Mesendoderm (in vitro differentiated cells): ENCODE measurements around the gene UPF2.
"Not testable (repeated sequence)": the region's sequence is repeated elsewhere in the genome, so short reads cannot be mapped to it uniquely, and the experiment has no call there.

Experiments used
- DNase-seq: peaks from one replicate; pipeline ENCODE4 v3.0.0; 2013
- H2AK5ac ChIP-seq: 2 replicates; pipeline ENCODE4 v1.6.1; 2013; ENCODE audit warnings: low read length, inconsistent platforms
- H2BK120ac ChIP-seq: 2 replicates; pipeline ENCODE4 v1.6.1; 2013; ENCODE audit warnings: low read depth, mild to moderate bottlenecking, low read length, moderate library complexity, mixed read lengths
- H2BK15ac ChIP-seq: replicated peaks from 2 replicates; pipeline ENCODE4 v1.6.1; 2013; ENCODE audit warnings: low read depth, mild to moderate bottlenecking, moderate library complexity
- H2BK5ac ChIP-seq: 2 replicates; pipeline ENCODE4 v1.6.1; 2013; ENCODE audit warnings: low read length, inconsistent platforms
- H3K18ac ChIP-seq: 2 replicates; pipeline ENCODE4 v1.6.1; 2013; ENCODE audit warnings: mild to moderate bottlenecking, low read length, mixed read lengths
- H3K23ac ChIP-seq: one replicate; pipeline ENCODE4 v1.6.1; 2013; ENCODE audit warnings: low read length
- H3K27ac ChIP-seq: 2 replicates; pipeline ENCODE4 v1.5.1; 2013; ENCODE audit warnings: low read depth, mild to moderate bottlenecking, inconsistent platforms, low read length, moderate library complexity
- H3K27me3 ChIP-seq: 2 replicates; pipeline ENCODE4 v1.6.1; 2013; ENCODE audit warnings: low read length, control low read depth, mild to moderate bottlenecking, inconsistent platforms; ENCODE audit not compliant: insufficient read depth, poor library complexity
- H3K36me3 ChIP-seq: 2 replicates; pipeline ENCODE4 v1.6.1; 2013; ENCODE audit warnings: low read length, inconsistent platforms; ENCODE audit not compliant: control insufficient read depth, insufficient read depth
- H3K4ac ChIP-seq: one replicate; pipeline ENCODE4 v1.6.1; 2013; ENCODE audit warnings: low read depth, mild to moderate bottlenecking, low read length, moderate library complexity
- H3K4me1 ChIP-seq: 2 replicates; pipeline ENCODE4 v1.6.1; 2013; ENCODE audit warnings: low read depth, low read length, inconsistent platforms; ENCODE audit not compliant: control insufficient read depth
- H3K4me2 ChIP-seq: 2 replicates; pipeline ENCODE4 v1.6.1; 2013; ENCODE audit warnings: low read length
- H3K4me3 ChIP-seq: 2 replicates; pipeline ENCODE4 v1.5.1; 2013; ENCODE audit warnings: mild to moderate bottlenecking, low read length
- H3K56ac ChIP-seq: one replicate; pipeline ENCODE4 v1.6.1; 2013; ENCODE audit warnings: low read length
- H3K79me1 ChIP-seq: 2 replicates; pipeline ENCODE4 v1.6.1; 2013; ENCODE audit warnings: low read length, inconsistent platforms
- H3K79me2 ChIP-seq: 2 replicates; pipeline ENCODE4 v1.6.1; 2013; ENCODE audit warnings: mild to moderate bottlenecking, low read length; ENCODE audit not compliant: control insufficient read depth, insufficient read depth
- H3K9ac ChIP-seq: 2 replicates; pipeline ENCODE4 v1.6.1; 2013; ENCODE audit warnings: low read length, inconsistent platforms
- H4K5ac ChIP-seq: one replicate; pipeline ENCODE4 v1.6.1; 2013; ENCODE audit warnings: low read length
- H4K8ac ChIP-seq: one replicate; pipeline ENCODE4 v1.6.1; 2013; ENCODE audit warnings: low read depth, mild to moderate bottlenecking, control low read depth, low read length, moderate library complexity
- WGBS: extraction: QIAGEN DNeasy Blood & Tissue Kit; methylation state at CpG from one replicate; pipeline ENCODE4 v1.1.7; 2013; ENCODE audit warnings: low lambda C conversion rate, missing lambda C conversion rate; ENCODE audit not compliant: insufficient coverage; ENCODE audit errors: extremely low coverage; 5-methylcytosine and 5-hydroxymethylcytosine counted together

Gene UPF2

GRCh38 chr10:11975795-11976194 lies 66.8 kb downstream of the UPF2 start:
- WGBS: no CpG with 5 or more reads among the region's 5 CpGs
- no peak overlapping the region for H2AK5ac ChIP-seq
- H3K4me3 ChIP-seq: no peak overlapping the region
- no peaks in the 10 kb centered on the region for H3K27me3 ChIP-seq
- H4K8ac ChIP-seq: no peak overlapping the region
- no peak overlapping the region for H3K23ac ChIP-seq
- H3K56ac ChIP-seq: no peak overlapping the region
- H3K36me3 ChIP-seq: no peaks in the 10 kb centered on the region
- no peak overlapping the region for H2BK5ac ChIP-seq
- no peak overlapping the region for H3K27ac ChIP-seq
- no peaks in the 10 kb centered on the region for H3K79me2 ChIP-seq
- H3K4me2 ChIP-seq: no peak overlapping the region
- no peak overlapping the region for H3K4ac ChIP-seq
- no peaks in the 10 kb centered on the region for H3K4me1 ChIP-seq
- no peak overlapping the region for H4K5ac ChIP-seq
- DNase-seq: no peak
- no peak overlapping the region for H3K9ac ChIP-seq
- no peak overlapping the region for H3K18ac ChIP-seq
- H2BK120ac ChIP-seq: no peak overlapping the region
- H3K79me1 ChIP-seq: no peaks in the 10 kb centered on the region
- no peak overlapping the region for H2BK15ac ChIP-seq

GRCh38 chr10:11972523-11972922 lies 70.1 kb downstream of the UPF2 start:
- H3K27me3 ChIP-seq, DNase-seq, H3K4me2 ChIP-seq, H3K9ac ChIP-seq, H3K23ac ChIP-seq, H2BK15ac ChIP-seq, H2AK5ac ChIP-seq, H3K4me3 ChIP-seq, H3K18ac ChIP-seq, H2BK5ac ChIP-seq, H3K36me3 ChIP-seq, H3K79me1 ChIP-seq, H3K56ac ChIP-seq, H3K4me1 ChIP-seq, H3K79me2 ChIP-seq, H3K4ac ChIP-seq, H4K8ac ChIP-seq, H4K5ac ChIP-seq, H3K27ac ChIP-seq, H2BK120ac ChIP-seq: not testable (repeated sequence)
- no CpG with 5 or more reads among the region's 7 CpGs for WGBS

DNA sequence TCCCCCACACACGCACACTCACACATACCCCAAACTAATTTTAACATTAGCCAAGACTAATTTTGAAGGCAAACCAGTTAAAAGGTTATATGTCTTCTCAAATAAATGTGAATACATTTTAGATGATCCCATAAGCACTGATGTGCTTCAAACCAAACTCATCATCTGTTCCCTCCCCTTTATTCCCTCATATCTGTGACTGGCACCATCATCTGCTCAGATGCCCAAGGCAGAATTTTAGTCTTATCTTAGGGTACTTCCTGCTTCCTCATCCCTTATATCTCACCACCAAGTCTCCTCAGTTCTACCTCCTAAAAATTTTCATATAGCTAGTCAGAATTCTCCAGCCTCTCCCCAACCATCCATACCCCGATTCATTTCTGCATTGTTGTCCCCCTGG lies 80.4 kb downstream of the UPF2 start:
- Histone ChIP-seq H3K23ac (no peak overlapping the region), H3K4me2 (no peak overlapping the region), H3K27ac (no peak overlapping the region), H3K9ac (no peak overlapping the region), H2BK15ac (no peak overlapping the region), H3K27me3 (no peaks in the 10 kb centered on the region), H2BK120ac (no peak overlapping the region), H3K4me3 (no peak overlapping the region), H3K36me3 (no peaks in the 10 kb centered on the region), H3K79me2 (no peaks in the 10 kb centered on the region), H2AK5ac (no peak overlapping the region), H3K4me1 (no peaks in the 10 kb centered on the region), H4K5ac (no peak overlapping the region), H3K79me1 (no peaks in the 10 kb centered on the region), H3K56ac (no peak overlapping the region), H2BK5ac (no peak overlapping the region), H4K8ac (no peak overlapping the region), H3K4ac (no peak overlapping the region), H3K18ac (no peak overlapping the region)
- 100% methylated on average over 1 of the region's 2 CpGs for WGBS
- no peak for DNase-seq

GRCh38 chr10:11961771-11962170 lies 80.8 kb downstream of the UPF2 start:
- H3K4me1 ChIP-seq: no peaks in the 10 kb centered on the region
- H2AK5ac ChIP-seq: no peak overlapping the region
- H3K9ac ChIP-seq: no peak overlapping the region
- no peak overlapping the region for H2BK120ac ChIP-seq
- no peak overlapping the region for H2BK5ac ChIP-seq
- H3K56ac ChIP-seq: no peak overlapping the region
- no CpG with 5 or more reads among the region's 4 CpGs for WGBS
- no peaks in the 10 kb centered on the region for H3K27me3 ChIP-seq
- no peak overlapping the region for H3K4me2 ChIP-seq
- no peak overlapping the region for H4K5ac ChIP-seq
- no peak for DNase-seq
- no peak overlapping the region for H3K4ac ChIP-seq
- H2BK15ac ChIP-seq: no peak overlapping the region
- H3K27ac ChIP-seq: no peak overlapping the region
- no peak overlapping the region for H3K23ac ChIP-seq
- H3K4me3 ChIP-seq: no peak overlapping the region
- no peak overlapping the region for H3K18ac ChIP-seq
- no peaks in the 10 kb centered on the region for H3K36me3 ChIP-seq
- no peaks in the 10 kb centered on the region for H3K79me2 ChIP-seq
- no peaks in the 10 kb centered on the region for H3K79me1 ChIP-seq
- no peak overlapping the region for H4K8ac ChIP-seq

DNA sequence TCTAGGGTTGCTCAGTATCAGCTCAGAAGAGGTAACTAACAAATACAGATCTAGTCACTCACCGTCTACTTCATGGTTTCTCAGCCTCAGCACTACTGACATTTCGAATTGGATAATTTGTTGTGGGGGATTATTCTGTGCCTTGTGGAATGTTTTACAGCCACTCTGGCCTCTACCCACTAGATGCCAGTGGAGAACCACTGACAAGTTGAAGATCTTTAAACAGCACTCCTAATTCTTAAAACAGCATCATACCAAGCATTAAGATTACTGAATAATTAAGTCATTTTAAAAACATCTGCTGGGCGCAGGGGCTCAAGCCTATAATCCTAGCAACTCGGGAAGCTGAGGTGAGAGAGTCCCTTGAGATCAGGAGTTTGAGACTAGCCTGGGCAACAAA lies 82.6 kb downstream of the UPF2 start:
- H4K8ac ChIP-seq: no peak overlapping the region
- H3K79me2 ChIP-seq: no peaks in the 10 kb centered on the region
- no peak overlapping the region for H3K23ac ChIP-seq
- no peak overlapping the region for H4K5ac ChIP-seq
- no peak overlapping the region for H3K56ac ChIP-seq
- H3K9ac ChIP-seq: no peak overlapping the region
- H2BK5ac ChIP-seq: no peak overlapping the region
- no peak for DNase-seq
- H3K27me3 ChIP-seq: no peaks in the 10 kb centered on the region
- H2BK15ac ChIP-seq: no peak overlapping the region
- no peak overlapping the region for H3K4me2 ChIP-seq
- H2AK5ac ChIP-seq: no peak overlapping the region
- H3K4ac ChIP-seq: no peak overlapping the region
- no peak overlapping the region for H3K27ac ChIP-seq
- no peaks in the 10 kb centered on the region for H3K4me1 ChIP-seq
- H3K36me3 ChIP-seq: no peaks in the 10 kb centered on the region
- no peak overlapping the region for H2BK120ac ChIP-seq
- no peak overlapping the region for H3K18ac ChIP-seq
- no peak overlapping the region for H3K4me3 ChIP-seq
- no CpG with 5 or more reads among the region's 4 CpGs for WGBS
- H3K79me1 ChIP-seq: no peaks in the 10 kb centered on the region

- Histone ChIP-seq H3K4me3 (no peak overlapping the region), H3K4ac (no peak overlapping the region), H3K27ac (no peak overlapping the region), H4K5ac (no peak overlapping the region), H4K8ac (no peak overlapping the region), H2BK5ac (no peak overlapping the region), H2BK120ac (no peak overlapping the region), H3K27me3 (no peaks in the 10 kb centered on the region), H3K23ac (no peak overlapping the region), H3K9ac (no peak overlapping the region), H2BK15ac (no peak overlapping the region), H3K56ac (no peak overlapping the region), H2AK5ac (no peak overlapping the region), H3K4me2 (no peak overlapping the region), H3K36me3 (no peaks in the 10 kb centered on the region), H3K4me1 (no peaks in the 10 kb centered on the region), H3K79me1 (no peaks in the 10 kb centered on the region), H3K79me2 (no peaks in the 10 kb centered on the region), H3K18ac (no peak overlapping the region)
- no peak for DNase-seq
- WGBS: no CpG with 5 or more reads among the region's 7 CpGs
Measured at GRCh38 chr10:11958956-11959355, 83.7 kb downstream of the UPF2 start.
